Prostate gland (tissue), 2 donors: ENCODE data around the gene PTPRCAP. TPM values are rescaled to one million over a fixed set of nuclear protein-coding genes. Genes with fewer than 3 reads are reported as not detected.

ENCODE experiments used
- DNase-seq: peaks from one replicate; pipeline ENCODE4 v3.0.0-alpha.2; 2019; ENCODE audit warnings: low spot score
- H3K27ac ChIP-seq, 2 donors: fragments of 200-600 bp; sonication (generic); 2 replicates each; pipeline ENCODE4 v1.5.1; 2017 to 2019
- H3K27me3 ChIP-seq: fragments of 200-600 bp; sonication (generic); replicated peaks from 2 replicates; pipeline ENCODE4 v1.5.1; 2019; ENCODE audit not compliant: insufficient read depth
- H3K36me3 ChIP-seq, 2 donors: fragments of 200-600 bp; sonication (generic); 1 replicate in 1 of 2; 2 replicates in 1 of 2; pipeline versions ENCODE4 v1.5.1 to v1.8.1; 2017 to 2019
- H3K4me1 ChIP-seq: fragments of 200-600 bp; sonication (generic); replicated peaks from 2 replicates; pipeline ENCODE4 v1.5.1; 2019
- H3K4me3 ChIP-seq, 2 donors: fragments of 200-600 bp; sonication (generic); 2 replicates each; pipeline ENCODE4 v1.5.1; 2017 to 2019
- H3K9me3 ChIP-seq: fragments of 200-600 bp; sonication (generic); 2 replicates; pipeline ENCODE4 v1.5.1; 2017
- CTCF ChIP-seq, 4 experiments: fragments of 200-600 bp in 2 of 4; fragments of 450-650 bp in 2 of 4; sonication (generic) in 2 of 4; IDR thresholded peaks; 1 replicate in 3 of 4; 2 replicates in 1 of 4; pipeline ENCODE4 v1.5.1; 2016 to 2019; ENCODE audit warnings: antibody characterized with exemption in 4 of 4, mild to moderate bottlenecking in 2 of 4, moderate library complexity in 2 of 4
- POLR2A ChIP-seq: fragments of 450-650 bp; IDR thresholded peaks from one replicate; pipeline ENCODE4 v1.6.1; 2016; ENCODE audit warnings: antibody characterized with exemption, mild to moderate bottlenecking
- POLR2AphosphoS5 ChIP-seq: sonication (generic); formaldehyde crosslinking; IDR thresholded peaks from one replicate; pipeline ENCODE4 v1.6.1; 2017; ENCODE audit warnings: antibody characterized with exemption
- WGBS: methylation state at CpG from one replicate; pipeline ENCODE4 v1.1.5; 2018; 5-methylcytosine and 5-hydroxymethylcytosine counted together
- intact Hi-C: fragments of 100-400 bp; cut with DNase I; formaldehyde crosslinking; loops from one replicate; pipeline ENCODE4 v1.14.2; 2022
- total RNA-seq, 2 donors: library from RNA; depleted of rRNA; stranded (reverse); fragments of >200 nt; gene quantifications; one replicate each; pipeline ENCODE4 v1.1.0, GENCODE V29; 2016

The PTPRCAP gene
- total RNA-seq, 2 donors from 2014 or later: 2.9 to 5.9 TPM

- Histone ChIP-seq H3K9me3 (no peaks in the 10 kb centered on the region), H3K27ac (peak overlapping the region; percentile 98), H3K4me3 (peak overlapping the region; percentile 86 to 89), H3K36me3 (peaks cover 0 to 10% of the 10 kb centered on the region in 2 donors), H3K4me1 (peaks cover 16% of the 10 kb centered on the region), H3K27me3 (no peaks in the 10 kb centered on the region)
- TF ChIP-seq POLR2AphosphoS5 (no peak), CTCF (IDR thresholded peaks at IDR 0.05) (no peak), POLR2A (no peak)
- 33% methylated on average over 39 of the region's 45 CpGs for WGBS
- no peak for DNase-seq
- intact Hi-C loops: no loop called here
Observed at GRCh38 chr11:67442504-67443404, 5.3 kb upstream of the PTPRCAP start.

GRCh38 chr11:67441731-67442351 is 4.4 kb upstream of the PTPRCAP start:
- Histone ChIP-seq H3K27me3 (no peaks in the 10 kb centered on the region), H3K36me3 (peaks cover 0 to 10% of the 10 kb centered on the region in 2 donors), H3K27ac (peak overlapping the region; percentile 98), H3K9me3 (no peaks in the 10 kb centered on the region), H3K4me1 (peaks cover 16% of the 10 kb centered on the region), H3K4me3 (peak overlapping the region in 1 of 2 donors; percentile 86)
- no peak for DNase-seq
- TF ChIP-seq POLR2A (no peak), CTCF (IDR thresholded peaks at IDR 0.05) (no peak), POLR2AphosphoS5 (no peak)
- WGBS: 83% methylated on average over 25 of the region's 28 CpGs
- intact Hi-C loops: no loop called here

- DNase-seq: no peak
- H3K27me3 ChIP-seq: no peaks in the 10 kb centered on the region
- TF ChIP-seq POLR2A (no peak), POLR2AphosphoS5 (no peak), CTCF (IDR thresholded peaks at IDR 0.05) (no peak)
- peaks cover 0 to 10% of the 10 kb centered on the region in 2 donors for H3K36me3 ChIP-seq
- no peak overlapping the region for H3K27ac ChIP-seq
- H3K9me3 ChIP-seq: no peaks in the 10 kb centered on the region
- intact Hi-C loops: no loop called here
- H3K4me3 ChIP-seq: no peak overlapping the region
- H3K4me1 ChIP-seq: peaks cover 16% of the 10 kb centered on the region
- 84% methylated on average over 21 of the region's 21 CpGs for WGBS
Observed at GRCh38 chr11:67441098-67441563, 3.6 kb upstream of the PTPRCAP start.

GRCh38 chr11:67440229-67441097 is 3.0 kb upstream of the PTPRCAP start:
- H3K27me3 ChIP-seq: no peaks in the 10 kb centered on the region
- H3K9me3 ChIP-seq: no peaks in the 10 kb centered on the region
- no peak for DNase-seq
- H3K4me3 ChIP-seq: no peak overlapping the region
- H3K4me1 ChIP-seq: peaks cover 16% of the 10 kb centered on the region
- WGBS: 70% methylated on average over 17 of the region's 17 CpGs
- peaks cover 6 to 10% of the 10 kb centered on the region in 2 donors for H3K36me3 ChIP-seq
- H3K27ac ChIP-seq: no peak overlapping the region
- intact Hi-C loops: no loop called here
- TF ChIP-seq POLR2AphosphoS5: no peak
- TF ChIP-seq POLR2A: no peak
